ENCODE results near the gene SAAL1.

The SAAL1 gene

GRCh38 chr11:18105802-18106574 lies at the start of gene SAAL1:
SAAL1 (minus strand) TSS chr11:18106082; CDS start chr11:18106041, 41 bp downstream.
- peak; percentile 57 for TF ChIP-seq CTCF (IDR thresholded peaks at IDR 0.05; ENCODE audit: control insufficient read depth, insufficient read depth, low read depth, low read length, missing control alignments)
- peak within 1 kb of the TSS; percentile 100 for H3K4me3 ChIP-seq (ENCODE audit: control insufficient read depth, low read depth, low read length)
- peak; percentile 17 for DNase-seq (ENCODE audit: low read depth)

- no peak for DNase-seq (ENCODE audit: low read depth)
- H3K4me3 ChIP-seq (ENCODE audit: control insufficient read depth, low read depth, low read length) = no peak overlapping the region
- TF ChIP-seq CTCF (IDR thresholded peaks at IDR 0.05; ENCODE audit: control insufficient read depth, insufficient read depth, low read depth, low read length, missing control alignments) = no peak
These were observed 45.7 kb upstream of the SAAL1 start for GRCh38 chr11:18151581-18151980.

- no peak for DNase-seq (ENCODE audit: low read depth)
- TF ChIP-seq CTCF (IDR thresholded peaks at IDR 0.05; ENCODE audit: control insufficient read depth, insufficient read depth, low read depth, low read length, missing control alignments) = no peak
- no peak overlapping the region for H3K4me3 ChIP-seq (ENCODE audit: control insufficient read depth, low read depth, low read length)
These were observed 40.0 kb upstream of the SAAL1 start for GRCh38 chr11:18145837-18146236.

- DNase-seq (ENCODE audit: low read depth) = no peak
- peak; percentile 5 for TF ChIP-seq CTCF (IDR thresholded peaks at IDR 0.05; ENCODE audit: control insufficient read depth, insufficient read depth, low read depth, low read length, missing control alignments)
These were observed 39.1 kb upstream of the SAAL1 start for GRCh38 chr11:18145025-18145424.

GRCh38 chr11:18144243-18144642 lies 38.4 kb upstream of the SAAL1 start:
- no peak for TF ChIP-seq CTCF (IDR thresholded peaks at IDR 0.05; ENCODE audit: control insufficient read depth, insufficient read depth, low read depth, low read length, missing control alignments)
- DNase-seq (ENCODE audit: low read depth) = no peak
- no peak overlapping the region for H3K4me3 ChIP-seq (ENCODE audit: control insufficient read depth, low read depth, low read length)

More at GRCh38 chr11:18145025-18145424, 39.1 kb upstream of the SAAL1 start:
- H3K4me3 ChIP-seq (ENCODE audit: control insufficient read depth, low read depth, low read length) = no peak overlapping the region

- H3K4me3 ChIP-seq (ENCODE audit: control insufficient read depth, low read depth, low read length) = no peak overlapping the region
- DNase-seq (ENCODE audit: low read depth) = no peak
- TF ChIP-seq CTCF (IDR thresholded peaks at IDR 0.05; ENCODE audit: control insufficient read depth, insufficient read depth, low read depth, low read length, missing control alignments) = no peak
These were observed 34.3 kb upstream of the SAAL1 start for GRCh38 chr11:18140145-18140544.

Measured in AG09309 (cell line).